Esophagus (tissue), 2 donors: ENCODE measurements around the gene SLC30A7. TPM values are rescaled to one million over a fixed set of nuclear protein-coding genes. Genes with fewer than 3 reads are reported as not detected.

Experiments used
- H3K27ac ChIP-seq, 2 donors: one replicate each; pipeline ENCODE4 v1.5.1; 2013; ENCODE audit warnings: low read depth in 2 of 2, mild to moderate bottlenecking in 2 of 2, inconsistent platforms in 1 of 2, low read length in 1 of 2, moderate library complexity in 1 of 2
- H3K27me3 ChIP-seq, 2 donors: one replicate each; pipeline ENCODE4 v1.6.1; 2013; ENCODE audit warnings: low read length in 2 of 2, control low read depth in 1 of 2, mild to moderate bottlenecking in 1 of 2; ENCODE audit not compliant: insufficient read depth in 2 of 2, control insufficient read depth in 1 of 2
- H3K36me3 ChIP-seq, 2 donors: one replicate each; pipeline ENCODE4 v1.6.1; 2013; ENCODE audit warnings: low read length in 1 of 2; ENCODE audit not compliant: control insufficient read depth in 2 of 2, insufficient read depth in 2 of 2
- H3K4me1 ChIP-seq, 2 donors: one replicate each; pipeline ENCODE4 v1.6.1; 2013; ENCODE audit warnings: low read length in 1 of 2; ENCODE audit not compliant: control insufficient read depth in 2 of 2, insufficient read depth in 2 of 2
- H3K4me3 ChIP-seq, 2 donors: one replicate each; pipeline ENCODE4 v1.5.1; 2013; ENCODE audit warnings: low read length in 2 of 2, mild to moderate bottlenecking in 2 of 2, low read depth in 1 of 2, moderate library complexity in 1 of 2
- H3K9me3 ChIP-seq, 2 donors: one replicate each; pipeline ENCODE4 v1.6.1; 2013; ENCODE audit warnings: mild to moderate bottlenecking in 2 of 2, low read depth in 1 of 2, low read length in 1 of 2, moderate library complexity in 1 of 2; ENCODE audit not compliant: control insufficient read depth in 2 of 2, insufficient read depth in 1 of 2
- WGBS, 2 donors: extraction: QIAGEN DNeasy Blood & Tissue Kit; methylation state at CpG; one replicate each; pipeline ENCODE4 v1.1.7; 2013; 5-methylcytosine and 5-hydroxymethylcytosine counted together
- polyA plus RNA-seq, 2 donors: library from polyadenylated mRNA; stranded (reverse); fragments of 200-250 nt; gene quantifications; one replicate each; pipeline ENCODE4 v1.2.3, GENCODE V29; 2013
- donor health status: healthy with polysubstance abuse.
- donor health status: Bipolar disorder and iron deficiency.

SLC30A7 gene
- polyA plus RNA-seq, 2 donors, result 2.2 to 2.8 TPM

DNA sequence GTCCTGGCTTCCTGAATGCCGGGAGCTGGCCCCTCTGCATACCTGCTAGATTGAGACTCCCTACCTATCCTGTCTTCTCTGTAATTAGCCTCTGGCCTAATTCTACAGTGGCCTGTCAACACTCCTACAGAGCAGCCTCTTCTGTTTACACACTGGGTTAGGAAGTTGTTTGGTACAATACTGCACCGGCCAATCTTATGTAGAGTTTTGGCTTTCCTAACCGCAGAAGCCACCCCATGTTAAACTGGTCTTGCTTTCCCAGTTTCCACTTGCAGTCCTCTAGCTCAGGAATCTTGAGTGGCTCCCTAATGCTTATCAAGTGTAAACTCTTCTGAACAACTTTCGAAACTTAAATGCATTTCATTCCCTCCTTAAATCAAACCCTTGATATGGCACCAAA, 86.9 kb downstream of the SLC30A7 start:
- H3K4me1 ChIP-seq, result no peaks in the 10 kb centered on the region

DNA sequence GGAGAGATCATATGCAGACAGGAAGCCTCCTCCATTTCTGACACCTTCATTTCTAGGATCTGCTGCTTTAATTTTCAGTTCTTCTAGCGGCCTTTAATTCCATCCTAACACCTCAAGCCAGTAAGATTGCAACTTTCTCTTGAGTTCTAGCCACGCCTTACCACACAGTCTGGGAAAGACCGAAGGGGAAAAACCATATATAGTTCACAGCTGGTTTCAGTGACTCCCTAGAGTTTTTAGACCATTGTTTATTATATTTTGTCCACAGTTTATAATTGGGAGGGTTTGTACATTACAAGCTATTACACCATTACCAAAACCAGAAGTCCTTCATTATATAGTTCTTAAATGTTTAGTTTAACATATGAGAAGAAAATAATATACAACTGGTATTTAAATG, 92.2 kb downstream of the SLC30A7 start:
- no peaks in the 10 kb centered on the region for H3K4me1 ChIP-seq
- 76 to 78% methylated on average over 3 of the region's 3 CpGs for WGBS, 2 donors

More for the DNA sequence above, 86.9 kb downstream of the SLC30A7 start:
- Histone ChIP-seq H3K36me3 (no peaks in the 10 kb centered on the region), H3K27ac (no peak overlapping the region), H3K4me3 (no peak overlapping the region), H3K27me3 (no peaks in the 10 kb centered on the region), H3K9me3 (no peaks in the 10 kb centered on the region)
- 91 to 93% methylated on average over 4 of the region's 4 CpGs for WGBS, 2 donors

DNA sequence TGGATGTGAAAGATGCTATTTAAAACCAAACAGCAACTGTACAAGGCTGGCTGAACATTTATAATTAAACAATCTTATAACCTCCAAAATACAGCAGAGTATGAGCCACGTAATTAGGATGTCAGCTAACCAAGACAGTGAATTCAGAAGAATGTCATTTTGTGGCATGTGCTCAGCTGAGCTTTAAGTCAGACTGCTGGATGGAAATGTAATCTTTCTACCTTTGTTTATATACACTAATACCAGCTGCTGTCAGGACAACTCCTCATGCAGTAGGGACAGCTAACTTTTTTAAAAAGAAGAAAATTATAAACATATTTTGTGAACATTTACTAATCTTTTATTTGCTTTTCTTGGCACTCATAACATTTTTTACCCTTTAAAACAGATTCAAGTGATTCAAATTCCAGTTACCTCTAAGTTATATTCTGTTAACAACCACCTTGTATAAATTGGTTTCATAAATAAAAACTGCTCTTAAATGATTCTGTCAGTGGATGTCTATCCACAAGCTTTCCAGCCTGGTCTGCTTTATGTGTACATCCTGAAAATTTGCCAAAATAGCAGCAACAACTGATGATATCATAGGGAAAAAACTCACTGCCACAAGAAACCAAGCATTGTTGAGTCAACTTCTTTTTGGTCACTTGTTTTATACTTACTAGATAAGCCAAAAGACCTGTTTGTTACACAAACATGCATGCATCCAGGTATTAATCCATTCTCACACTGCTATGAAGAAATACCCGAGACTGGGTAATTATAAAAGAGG, 93.6 kb downstream of the SLC30A7 start:
- no peaks in the 10 kb centered on the region for H3K27me3 ChIP-seq
- H3K9me3 ChIP-seq, result no peaks in the 10 kb centered on the region
- H3K36me3 ChIP-seq, result no peaks in the 10 kb centered on the region
- H3K27ac ChIP-seq, result no peak overlapping the region
- H3K4me3 ChIP-seq, result no peak overlapping the region
- 62 to 64% methylated on average over 2 of the region's 2 CpGs for WGBS, 2 donors
- no peaks in the 10 kb centered on the region for H3K4me1 ChIP-seq

More for the DNA sequence above, 92.2 kb downstream of the SLC30A7 start:
- Histone ChIP-seq H3K9me3 (no peaks in the 10 kb centered on the region), H3K27me3 (no peaks in the 10 kb centered on the region), H3K4me3 (no peak overlapping the region), H3K27ac (no peak overlapping the region), H3K36me3 (no peaks in the 10 kb centered on the region)

DNA sequence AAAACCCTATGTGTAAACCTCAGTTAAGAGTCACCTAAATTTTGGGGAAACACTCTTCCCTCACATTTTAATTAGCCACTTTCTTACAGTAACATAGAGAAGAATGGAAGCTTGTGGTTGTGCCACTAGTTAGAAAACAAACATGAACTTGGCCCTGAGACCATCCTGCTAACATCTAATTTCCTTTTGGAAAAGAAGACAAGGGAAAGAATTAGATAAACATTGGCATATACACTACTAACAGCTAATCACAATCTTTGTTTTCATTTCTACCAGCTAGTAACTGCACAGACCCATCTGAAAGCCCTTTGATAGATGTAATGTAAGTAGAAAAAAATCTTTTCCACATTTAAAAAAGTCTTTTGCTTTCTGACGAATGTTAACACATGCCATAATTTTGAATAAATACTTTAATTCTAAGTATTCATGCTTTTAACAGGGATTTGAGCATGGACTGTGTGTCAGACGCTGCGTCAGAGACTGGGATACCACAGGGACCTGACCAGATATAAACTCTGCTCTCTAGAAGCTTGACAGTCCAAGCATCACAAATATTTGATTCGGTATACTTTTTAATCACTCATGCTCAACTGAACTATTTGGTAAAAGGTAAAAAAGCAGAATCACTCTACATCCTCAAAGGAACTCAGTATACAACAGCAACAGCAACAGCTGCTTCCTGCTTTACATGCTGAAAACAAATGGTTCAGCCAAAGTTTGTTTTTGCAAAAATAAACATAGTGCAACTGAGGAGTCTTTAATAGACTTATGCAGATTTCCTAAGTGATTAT, 99.5 kb downstream of the SLC30A7 start:
- no peak overlapping the region for H3K4me3 ChIP-seq
- H3K27me3 ChIP-seq, result no peaks in the 10 kb centered on the region
- H3K27ac ChIP-seq, result no peak overlapping the region
- no peaks in the 10 kb centered on the region for H3K36me3 ChIP-seq
- no peaks in the 10 kb centered on the region for H3K4me1 ChIP-seq
- no peaks in the 10 kb centered on the region for H3K9me3 ChIP-seq
- 49 to 65% methylated on average over 4 of the region's 4 CpGs for WGBS, 2 donors

DNA sequence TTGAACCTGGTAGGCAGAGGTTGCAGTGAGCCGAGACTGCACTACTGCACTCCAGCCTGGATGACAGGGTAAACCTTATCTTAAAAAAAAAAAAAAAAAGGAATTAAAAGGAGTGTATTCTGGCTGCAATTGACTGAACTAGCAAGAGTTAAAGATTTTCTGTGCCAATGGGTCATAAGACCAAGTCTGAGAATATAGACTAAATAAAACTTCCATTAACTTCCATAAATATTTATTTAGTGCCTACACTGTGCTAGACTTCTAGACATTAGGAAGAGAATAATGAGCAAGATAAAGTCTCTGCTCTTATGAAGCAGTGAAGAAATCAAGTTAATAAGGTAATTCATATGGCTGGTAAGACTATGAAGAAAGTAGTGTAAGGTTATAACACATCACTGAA, 102.5 kb downstream of the SLC30A7 start:
- no peak overlapping the region for H3K27ac ChIP-seq
- no peak overlapping the region for H3K4me3 ChIP-seq
- peaks cover 0 to 3% of the 10 kb centered on the region in 2 donors for H3K36me3 ChIP-seq
- H3K27me3 ChIP-seq, result no peaks in the 10 kb centered on the region
- WGBS, 2 donors, result 98 to 100% methylated on average over 1 of the region's 1 CpG
- H3K4me1 ChIP-seq, result no peaks in the 10 kb centered on the region
- no peaks in the 10 kb centered on the region for H3K9me3 ChIP-seq

DNA sequence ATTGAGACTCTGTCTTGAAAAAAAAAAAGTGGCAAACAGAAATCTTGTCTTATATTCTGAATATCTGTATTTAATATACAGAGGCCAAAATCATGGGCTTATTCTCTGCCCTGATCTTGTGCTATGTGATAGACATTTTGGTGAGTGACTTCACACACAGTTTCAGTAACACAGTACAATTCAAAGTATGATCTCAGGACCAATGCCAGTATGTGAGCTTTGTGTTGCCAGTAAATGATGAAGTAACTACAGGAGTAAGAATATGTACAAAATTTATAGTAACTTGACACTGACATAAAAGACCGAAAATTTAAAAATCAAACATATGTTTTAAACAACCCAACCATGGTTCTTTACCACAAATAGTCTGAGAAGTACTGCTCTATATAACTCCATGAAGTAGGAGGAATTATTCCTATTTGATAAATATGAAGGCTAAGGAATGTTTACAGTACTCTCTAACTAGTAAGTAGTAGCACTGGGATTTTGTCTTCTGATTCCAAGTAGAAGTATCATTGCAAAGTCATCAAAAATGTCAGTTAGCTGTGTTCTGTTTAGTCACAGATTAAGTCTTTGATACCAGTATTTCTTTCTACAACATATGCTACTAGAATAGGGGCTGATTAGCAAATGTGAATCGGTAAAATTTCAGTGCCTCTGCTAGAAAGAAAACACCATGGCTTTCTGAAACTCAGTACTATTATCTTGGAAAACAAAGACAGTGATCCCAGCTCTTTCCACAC, 104.4 kb downstream of the SLC30A7 start:
- H3K36me3 ChIP-seq, result peaks cover 0 to 3% of the 10 kb centered on the region in 2 donors
- no peaks in the 10 kb centered on the region for H3K4me1 ChIP-seq
- H3K9me3 ChIP-seq, result no peaks in the 10 kb centered on the region
- H3K27me3 ChIP-seq, result no peaks in the 10 kb centered on the region
- no peak overlapping the region for H3K4me3 ChIP-seq
- 86 to 90% methylated on average over 2 of the region's 2 CpGs for WGBS, 2 donors
- no peak overlapping the region for H3K27ac ChIP-seq

DNA sequence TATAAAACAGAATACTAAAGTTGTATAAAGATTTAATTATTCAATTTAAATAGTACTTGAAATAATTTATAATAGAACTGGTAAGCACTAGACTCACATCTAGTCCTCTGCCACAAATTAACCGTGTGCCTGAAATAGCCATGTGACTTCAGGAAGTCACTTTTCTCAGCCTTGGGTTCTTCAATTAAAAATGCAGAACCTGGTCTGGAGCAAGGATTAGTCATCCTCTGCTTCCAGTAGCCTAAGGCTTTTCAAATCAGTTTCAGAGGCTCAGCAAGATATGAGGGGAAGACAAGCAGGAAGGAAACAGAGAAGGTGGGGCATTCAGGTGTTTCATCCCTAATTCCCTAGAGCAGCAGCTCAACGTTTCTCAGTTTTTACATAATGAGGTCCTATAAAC, 106.7 kb downstream of the SLC30A7 start:
- WGBS, 2 donors, result 25 to 44% methylated on average over 2 of the region's 2 CpGs
- Histone ChIP-seq H3K27ac (no peak overlapping the region), H3K4me3 (no peak overlapping the region), H3K27me3 (no peaks in the 10 kb centered on the region), H3K4me1 (no peaks in the 10 kb centered on the region), H3K36me3 (peaks cover 0 to 3% of the 10 kb centered on the region in 2 donors), H3K9me3 (no peaks in the 10 kb centered on the region)

DNA sequence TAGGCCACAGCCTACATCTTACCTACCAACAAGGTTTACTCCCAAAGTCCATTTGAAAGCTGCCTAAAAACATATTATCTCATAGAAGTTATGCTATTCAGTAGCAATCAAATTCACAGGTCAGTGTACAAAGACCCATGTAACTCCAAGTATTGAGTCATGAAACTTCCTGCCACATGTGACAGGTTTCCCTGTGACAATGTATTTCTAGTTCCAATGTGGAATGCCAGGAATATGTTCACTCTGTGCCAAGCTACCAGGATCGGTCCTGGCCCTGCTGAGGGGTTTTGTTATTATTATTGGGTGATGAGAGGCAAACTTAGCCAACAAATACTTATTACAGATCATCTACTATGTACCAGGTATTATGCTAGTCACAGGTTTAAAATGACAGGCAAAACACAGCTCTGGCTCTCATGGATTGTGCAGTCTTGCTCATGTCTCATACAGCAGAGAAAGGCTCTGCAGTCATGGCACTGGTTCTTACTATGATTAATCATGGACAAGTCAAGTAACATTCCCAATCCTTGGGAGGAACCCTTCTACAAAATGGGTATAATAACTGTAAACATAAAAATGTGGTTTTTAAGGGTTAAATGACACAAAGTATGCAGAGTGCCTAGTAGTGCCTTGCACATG, 107.2 kb downstream of the SLC30A7 start:
- Histone ChIP-seq H3K9me3 (no peaks in the 10 kb centered on the region), H3K4me1 (no peaks in the 10 kb centered on the region), H3K27me3 (no peaks in the 10 kb centered on the region), H3K4me3 (no peak overlapping the region), H3K27ac (no peak overlapping the region), H3K36me3 (peaks cover 0 to 3% of the 10 kb centered on the region in 2 donors)
- 50 to 53% methylated on average over 1 of the region's 1 CpG for WGBS, 2 donors

DNA sequence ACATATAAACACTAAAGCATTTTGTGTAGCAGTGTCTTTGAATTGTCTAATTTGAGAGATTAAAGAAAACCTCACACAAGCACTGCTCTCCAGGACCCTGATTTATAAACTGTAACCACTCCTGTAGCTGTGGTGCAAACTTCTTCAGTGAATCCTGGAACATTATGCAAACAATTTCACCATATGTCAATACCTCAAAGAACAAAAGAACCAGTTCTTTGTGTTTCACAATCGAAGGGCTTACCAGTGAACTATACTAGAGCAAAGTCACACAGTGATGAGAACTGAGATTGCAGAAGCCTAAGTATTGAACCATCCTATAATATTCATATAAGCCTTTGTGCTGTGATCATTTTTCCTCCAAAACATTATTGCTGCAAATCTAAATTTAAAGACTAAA, 108.2 kb downstream of the SLC30A7 start:
- H3K36me3 ChIP-seq, result peaks cover 0 to 3% of the 10 kb centered on the region in 2 donors
- 30 to 42% methylated on average over 1 of the region's 1 CpG for WGBS, 2 donors

More for the DNA sequence above, 108.2 kb downstream of the SLC30A7 start:
- Histone ChIP-seq H3K27ac (no peak overlapping the region), H3K4me1 (no peaks in the 10 kb centered on the region), H3K27me3 (no peaks in the 10 kb centered on the region), H3K9me3 (no peaks in the 10 kb centered on the region), H3K4me3 (no peak overlapping the region)
